ENCODE data around the gene CTIF. TPM values are rescaled to one million over a fixed set of nuclear protein-coding genes. Genes with fewer than 3 reads are reported as not detected.
"Not testable (repeated sequence)": the region's sequence is repeated elsewhere in the genome, so short reads cannot be mapped to it uniquely, and the experiment has no call there.

The CTIF gene
- polyA plus RNA-seq, 1 experiment = 40.2 TPM

DNA sequence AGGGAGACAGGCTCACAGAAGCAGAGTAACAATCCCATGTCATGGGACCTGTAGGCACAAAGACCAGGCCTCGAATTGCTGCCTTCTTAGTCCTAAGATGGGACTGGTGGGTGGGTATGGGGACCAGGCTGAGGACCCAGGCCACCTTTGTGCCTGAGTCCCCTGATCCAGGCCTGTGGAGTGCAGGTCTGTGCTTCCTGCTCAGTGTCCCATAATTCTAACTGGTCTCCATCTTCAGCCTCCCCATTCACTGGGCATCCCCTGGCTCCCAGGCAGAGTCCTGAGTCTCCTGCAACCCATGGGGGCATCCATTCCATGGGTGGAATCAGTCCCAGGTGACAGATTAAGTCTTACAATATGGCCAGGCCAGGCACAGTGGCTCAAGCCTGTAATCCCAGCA lies 328.0 kb downstream of the CTIF start:
- Histone ChIP-seq H3K27me3 (ENCODE audit: control insufficient read depth, insufficient read depth, low read length) (no peaks in the 10 kb centered on the region), H3K9me3 (ENCODE audit: control insufficient read depth, insufficient read depth, low read length) (peaks cover 3% of the 10 kb centered on the region; the same call in 1 of the 2 replicates), H3K4me3 (ENCODE audit: low read depth, low read length) (no peak overlapping the region), H3K27ac (ENCODE audit: low read depth, low read length) (no peak overlapping the region)
- TF ChIP-seq, protein P1, sequence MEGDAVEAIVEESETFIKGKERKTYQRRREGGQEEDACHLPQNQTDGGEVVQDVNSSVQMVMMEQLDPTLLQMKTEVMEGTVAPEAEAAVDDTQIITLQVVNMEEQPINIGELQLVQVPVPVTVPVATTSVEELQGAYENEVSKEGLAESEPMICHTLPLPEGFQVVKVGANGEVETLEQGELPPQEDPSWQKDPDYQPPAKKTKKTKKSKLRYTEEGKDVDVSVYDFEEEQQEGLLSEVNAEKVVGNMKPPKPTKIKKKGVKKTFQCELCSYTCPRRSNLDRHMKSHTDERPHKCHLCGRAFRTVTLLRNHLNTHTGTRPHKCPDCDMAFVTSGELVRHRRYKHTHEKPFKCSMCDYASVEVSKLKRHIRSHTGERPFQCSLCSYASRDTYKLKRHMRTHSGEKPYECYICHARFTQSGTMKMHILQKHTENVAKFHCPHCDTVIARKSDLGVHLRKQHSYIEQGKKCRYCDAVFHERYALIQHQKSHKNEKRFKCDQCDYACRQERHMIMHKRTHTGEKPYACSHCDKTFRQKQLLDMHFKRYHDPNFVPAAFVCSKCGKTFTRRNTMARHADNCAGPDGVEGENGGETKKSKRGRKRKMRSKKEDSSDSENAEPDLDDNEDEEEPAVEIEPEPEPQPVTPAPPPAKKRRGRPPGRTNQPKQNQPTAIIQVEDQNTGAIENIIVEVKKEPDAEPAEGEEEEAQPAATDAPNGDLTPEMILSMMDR (IDR thresholded peaks at IDR 0.05; ENCODE audit: low read depth, low read length) = no peak
- POLR2A ChIA-PET = no interaction called here
- CTCF ChIA-PET = no interaction called here
- DNase-seq (ENCODE audit: low read depth, low spot score) = no peak

DNA sequence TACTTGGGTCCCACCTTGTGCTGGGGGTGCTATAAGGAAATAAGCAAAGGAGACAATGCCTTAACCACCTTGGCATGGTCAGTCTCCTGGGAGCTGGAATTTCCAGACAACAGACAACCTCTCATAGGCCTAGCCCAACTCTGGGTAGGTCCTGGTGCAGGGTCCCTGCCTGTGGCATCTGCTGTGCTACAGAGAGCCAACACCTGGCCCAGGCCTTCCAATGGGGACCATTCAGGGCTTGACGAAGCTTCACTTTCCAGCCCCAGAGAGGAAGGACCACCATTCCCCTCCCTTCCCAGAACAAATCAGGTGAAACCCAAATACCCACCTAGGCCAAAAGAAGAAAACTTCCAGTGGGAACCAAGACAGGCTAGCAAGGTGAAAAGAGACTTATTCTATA lies 329.1 kb downstream of the CTIF start:
- CTCF ChIA-PET = no interaction called here
- Histone ChIP-seq H3K9me3 (ENCODE audit: control insufficient read depth, insufficient read depth, low read length) (peaks cover 3% of the 10 kb centered on the region; the same call in 1 of the 2 replicates), H3K4me3 (ENCODE audit: low read depth, low read length) (no peak overlapping the region), H3K27ac (ENCODE audit: low read depth, low read length) (no peak overlapping the region), H3K27me3 (ENCODE audit: control insufficient read depth, insufficient read depth, low read length) (no peaks in the 10 kb centered on the region)
- TF ChIP-seq, protein P1 (IDR thresholded peaks at IDR 0.05; ENCODE audit: low read depth, low read length) = no peak
- POLR2A ChIA-PET = no interaction called here
- DNase-seq (ENCODE audit: low read depth, low spot score) = no peak

DNA sequence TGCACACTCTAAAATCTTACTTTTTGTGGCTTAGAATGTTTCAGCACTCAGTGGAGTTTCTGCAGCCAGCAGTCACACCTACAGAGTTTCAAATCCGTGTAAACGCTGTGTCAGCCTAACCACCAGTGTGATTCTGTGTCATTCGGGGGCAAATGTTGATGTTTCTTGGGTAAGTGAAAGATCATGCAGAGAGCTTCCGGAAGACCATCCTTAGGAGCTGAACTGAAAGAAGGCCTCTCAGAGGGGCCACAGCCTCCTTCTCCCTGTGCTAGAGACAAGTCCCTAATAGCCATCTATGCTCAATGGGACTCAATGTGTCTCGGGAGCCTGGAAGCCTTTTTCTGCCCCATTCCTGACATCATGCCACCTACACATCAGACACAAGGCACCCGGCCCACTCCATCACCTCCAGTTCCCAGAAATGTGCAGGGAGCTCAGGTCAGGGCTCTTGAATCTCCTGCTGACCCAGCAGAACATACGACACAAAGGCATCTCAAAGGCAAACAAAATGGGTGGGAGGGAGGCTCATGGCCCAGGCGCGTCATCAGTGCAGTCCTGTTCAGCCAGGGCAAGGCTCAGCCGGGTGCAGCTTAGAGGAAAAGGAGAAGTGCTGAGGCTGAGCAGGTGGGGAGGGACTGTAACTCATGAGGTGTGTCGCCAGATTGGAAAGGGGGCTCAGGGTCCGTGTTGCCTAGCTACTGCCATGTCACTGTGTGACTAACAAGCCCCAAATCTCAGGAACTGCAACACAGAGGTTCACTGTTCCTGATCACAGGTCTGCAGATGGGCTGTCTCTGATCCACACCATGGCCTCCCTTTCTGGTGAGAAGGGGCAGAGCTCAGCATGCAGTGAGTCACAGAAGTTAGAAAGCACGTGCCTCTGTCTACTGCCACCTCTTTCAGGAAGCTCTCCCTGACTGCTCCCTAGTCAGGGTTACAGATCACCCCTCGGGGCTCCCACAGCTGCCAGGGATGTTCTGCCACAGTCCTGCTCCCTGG lies 329.9 kb downstream of the CTIF start:
- Histone ChIP-seq H3K27me3 (ENCODE audit: control insufficient read depth, insufficient read depth, low read length) (no peaks in the 10 kb centered on the region), H3K9me3 (ENCODE audit: control insufficient read depth, insufficient read depth, low read length) (peaks cover 3% of the 10 kb centered on the region; the same call in 1 of the 2 replicates), H3K4me3 (ENCODE audit: low read depth, low read length) (no peak overlapping the region), H3K27ac (ENCODE audit: low read depth, low read length) (no peak overlapping the region)
- no peak for DNase-seq (ENCODE audit: low read depth, low spot score)
- ChIA-PET CTCF (no interaction called here), POLR2A (no interaction called here)
- TF ChIP-seq, protein P1 (IDR thresholded peaks at IDR 0.05; ENCODE audit: low read depth, low read length) = no peak

DNA sequence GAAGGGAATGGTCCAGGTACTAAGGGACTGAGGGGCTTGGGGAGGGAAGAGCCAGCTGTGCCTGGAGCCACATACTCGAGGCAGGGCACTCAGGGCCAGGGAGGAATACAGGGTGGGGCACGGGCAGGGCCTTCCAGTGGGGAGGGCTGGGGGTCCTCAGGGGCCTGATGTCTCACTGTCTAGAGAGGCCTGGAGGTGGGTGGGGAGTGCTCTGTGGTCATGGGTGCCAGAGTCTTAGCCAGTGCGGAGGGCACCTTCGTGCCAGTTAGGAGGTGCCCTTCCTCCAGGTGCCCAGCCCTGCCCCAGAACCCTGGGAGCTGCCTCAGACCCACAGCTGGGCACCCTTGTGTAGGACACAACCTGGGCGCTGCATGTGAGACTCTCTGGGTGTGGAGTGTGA lies 330.8 kb downstream of the CTIF start:
- no peaks in the 10 kb centered on the region for H3K27me3 ChIP-seq (ENCODE audit: control insufficient read depth, insufficient read depth, low read length)
- peaks cover 3% of the 10 kb centered on the region; the same call in 1 of the 2 replicates for H3K9me3 ChIP-seq (ENCODE audit: control insufficient read depth, insufficient read depth, low read length)
- no peak for DNase-seq (ENCODE audit: low read depth, low spot score)
- H3K27ac ChIP-seq (ENCODE audit: low read depth, low read length) = no peak overlapping the region
- TF ChIP-seq, protein P1 (IDR thresholded peaks at IDR 0.05; ENCODE audit: low read depth, low read length) = no peak
- POLR2A ChIA-PET = no interaction called here
- H3K4me3 ChIP-seq (ENCODE audit: low read depth, low read length) = no peak overlapping the region
- CTCF ChIA-PET = no interaction called here

DNA sequence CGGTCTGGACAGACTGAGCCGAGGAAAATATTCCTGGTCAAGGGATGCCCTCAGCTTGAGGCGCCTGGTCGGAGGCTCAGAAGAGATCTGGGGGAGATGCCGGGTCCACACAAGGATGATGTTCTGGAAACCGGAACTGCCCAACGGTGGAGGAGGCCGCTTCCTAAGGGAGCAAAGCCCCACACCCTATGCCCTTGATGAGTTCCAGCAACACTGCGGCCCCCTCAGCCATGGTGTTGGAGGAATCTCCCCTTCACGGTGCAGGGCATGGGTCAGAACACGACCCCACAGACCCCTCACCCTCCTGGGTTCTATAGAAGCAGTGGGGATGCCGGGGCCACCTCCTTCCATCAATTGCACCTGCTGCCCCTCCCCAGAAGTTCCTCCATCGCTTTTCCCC lies 332.1 kb downstream of the CTIF start:
- H3K9me3 ChIP-seq (ENCODE audit: control insufficient read depth, insufficient read depth, low read length); H3K4me3 ChIP-seq (ENCODE audit: low read depth, low read length); POLR2A ChIA-PET; H3K27me3 ChIP-seq (ENCODE audit: control insufficient read depth, insufficient read depth, low read length); CTCF ChIA-PET; H3K27ac ChIP-seq (ENCODE audit: low read depth, low read length); DNase-seq (ENCODE audit: low read depth, low spot score): not testable (repeated sequence)

All from AG04450 (cell line).